ENCODE data around the gene NFIB.

NFIB gene

GRCh38 chr9:14262827-14263226, 51.1 kb downstream of the NFIB start:
- Histone ChIP-seq H3K4me3 (ENCODE audit: insufficient read length, low read depth) (no peak overlapping the region), H3K9me3 (ENCODE audit: insufficient read depth, low read length) (no peaks in the 10 kb centered on the region), H3K27me3 (ENCODE audit: insufficient read depth, insufficient read length) (no peaks in the 10 kb centered on the region), H3K36me3 (ENCODE audit: insufficient read depth, insufficient read length, low read length) (no peaks in the 10 kb centered on the region), H3K9ac (ENCODE audit: insufficient read length, low read depth) (no peak overlapping the region), H3K4me1 (ENCODE audit: insufficient read depth, insufficient read length) (no peaks in the 10 kb centered on the region)
- no peak for TF ChIP-seq SUZ12 (IDR thresholded peaks at IDR 0.05; ENCODE audit: extremely low read depth, insufficient read depth, insufficient read length)
- TF ChIP-seq ZNF274 (IDR thresholded peaks at IDR 0.05; ENCODE audit: low read depth, low read length) = no peak
- no peak for TF ChIP-seq YY1 (IDR thresholded peaks at IDR 0.05; ENCODE audit: insufficient read depth, insufficient read length)
- no peak for DNase-seq (ENCODE audit: low read depth, low spot score)

GRCh38 chr9:14261616-14262015, 52.3 kb downstream of the NFIB start:
- Histone ChIP-seq H3K9ac (ENCODE audit: insufficient read length, low read depth) (no peak overlapping the region), H3K36me3 (ENCODE audit: insufficient read depth, insufficient read length, low read length) (no peaks in the 10 kb centered on the region), H3K4me1 (ENCODE audit: insufficient read depth, insufficient read length) (no peaks in the 10 kb centered on the region), H3K4me3 (ENCODE audit: insufficient read length, low read depth) (no peak overlapping the region), H3K27me3 (ENCODE audit: insufficient read depth, insufficient read length) (no peaks in the 10 kb centered on the region), H3K9me3 (ENCODE audit: insufficient read depth, low read length) (no peaks in the 10 kb centered on the region)
- no peak for TF ChIP-seq SUZ12 (IDR thresholded peaks at IDR 0.05; ENCODE audit: extremely low read depth, insufficient read depth, insufficient read length)
- TF ChIP-seq YY1 (IDR thresholded peaks at IDR 0.05; ENCODE audit: insufficient read depth, insufficient read length) = no peak
- TF ChIP-seq ZNF274 (IDR thresholded peaks at IDR 0.05; ENCODE audit: low read depth, low read length) = no peak
- no peak for DNase-seq (ENCODE audit: low read depth, low spot score)

- Histone ChIP-seq H3K4me3 (ENCODE audit: insufficient read length, low read depth) (no peak overlapping the region), H3K27me3 (ENCODE audit: insufficient read depth, insufficient read length) (no peaks in the 10 kb centered on the region), H3K9ac (ENCODE audit: insufficient read length, low read depth) (no peak overlapping the region), H3K4me1 (ENCODE audit: insufficient read depth, insufficient read length) (no peaks in the 10 kb centered on the region), H3K9me3 (ENCODE audit: insufficient read depth, low read length) (no peaks in the 10 kb centered on the region), H3K36me3 (ENCODE audit: insufficient read depth, insufficient read length, low read length) (no peaks in the 10 kb centered on the region)
- TF ChIP-seq YY1 (IDR thresholded peaks at IDR 0.05; ENCODE audit: insufficient read depth, insufficient read length) (no peak), ZNF274 (IDR thresholded peaks at IDR 0.05; ENCODE audit: low read depth, low read length) (no peak), SUZ12 (IDR thresholded peaks at IDR 0.05; ENCODE audit: extremely low read depth, insufficient read depth, insufficient read length) (no peak)
- DNase-seq (ENCODE audit: low read depth, low spot score) = no peak
Observed at GRCh38 chr9:14260101-14260500, 53.8 kb downstream of the NFIB start.

- Histone ChIP-seq H3K4me1 (ENCODE audit: insufficient read depth, insufficient read length) (no peaks in the 10 kb centered on the region), H3K36me3 (ENCODE audit: insufficient read depth, insufficient read length, low read length) (no peaks in the 10 kb centered on the region), H3K27me3 (ENCODE audit: insufficient read depth, insufficient read length) (no peaks in the 10 kb centered on the region), H3K4me3 (ENCODE audit: insufficient read length, low read depth) (no peak overlapping the region), H3K9me3 (ENCODE audit: insufficient read depth, low read length) (no peaks in the 10 kb centered on the region), H3K9ac (ENCODE audit: insufficient read length, low read depth) (no peak overlapping the region)
- TF ChIP-seq YY1 (IDR thresholded peaks at IDR 0.05; ENCODE audit: insufficient read depth, insufficient read length) (no peak), SUZ12 (IDR thresholded peaks at IDR 0.05; ENCODE audit: extremely low read depth, insufficient read depth, insufficient read length) (no peak), ZNF274 (IDR thresholded peaks at IDR 0.05; ENCODE audit: low read depth, low read length) (no peak)
- DNase-seq (ENCODE audit: low read depth, low spot score) = no peak
Observed at GRCh38 chr9:14258660-14259239, 55.2 kb downstream of the NFIB start.

DNA sequence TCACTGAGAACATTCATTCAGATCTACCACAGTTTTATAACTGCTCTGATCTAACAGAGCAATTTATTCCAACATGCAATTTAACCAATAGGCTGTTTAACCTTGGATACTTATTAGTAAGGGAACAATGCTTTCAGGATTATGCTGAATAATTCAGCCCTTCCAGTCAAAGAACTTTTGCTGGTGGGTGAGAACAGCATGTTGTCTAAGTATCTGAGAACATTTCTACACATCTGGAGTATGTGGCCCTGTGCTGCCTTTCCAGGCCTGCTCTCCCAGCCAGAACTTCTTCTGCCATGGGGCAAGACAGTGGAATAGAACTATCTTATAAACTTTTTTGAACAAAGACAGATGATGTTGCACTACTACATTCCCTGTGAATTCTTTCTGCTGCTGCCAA, 55.8 kb downstream of the NFIB start:
- Histone ChIP-seq H3K27me3 (ENCODE audit: insufficient read depth, insufficient read length) (no peaks in the 10 kb centered on the region), H3K36me3 (ENCODE audit: insufficient read depth, insufficient read length, low read length) (no peaks in the 10 kb centered on the region), H3K9ac (ENCODE audit: insufficient read length, low read depth) (no peak overlapping the region), H3K4me3 (ENCODE audit: insufficient read length, low read depth) (no peak overlapping the region), H3K9me3 (ENCODE audit: insufficient read depth, low read length) (no peaks in the 10 kb centered on the region), H3K4me1 (ENCODE audit: insufficient read depth, insufficient read length) (no peaks in the 10 kb centered on the region)
- TF ChIP-seq SUZ12 (IDR thresholded peaks at IDR 0.05; ENCODE audit: extremely low read depth, insufficient read depth, insufficient read length) = no peak
- no peak for TF ChIP-seq ZNF274 (IDR thresholded peaks at IDR 0.05; ENCODE audit: low read depth, low read length)
- TF ChIP-seq YY1 (IDR thresholded peaks at IDR 0.05; ENCODE audit: insufficient read depth, insufficient read length) = no peak
- DNase-seq (ENCODE audit: low read depth, low spot score) = no peak

GRCh38 chr9:14256588-14256987, 57.4 kb downstream of the NFIB start:
- no peak for DNase-seq (ENCODE audit: low read depth, low spot score)
- no peaks in the 10 kb centered on the region for H3K4me1 ChIP-seq (ENCODE audit: insufficient read depth, insufficient read length)
- H3K27me3 ChIP-seq (ENCODE audit: insufficient read depth, insufficient read length) = no peaks in the 10 kb centered on the region
- no peaks in the 10 kb centered on the region for H3K9me3 ChIP-seq (ENCODE audit: insufficient read depth, low read length)
- TF ChIP-seq YY1 (IDR thresholded peaks at IDR 0.05; ENCODE audit: insufficient read depth, insufficient read length) (no peak), ZNF274 (IDR thresholded peaks at IDR 0.05; ENCODE audit: low read depth, low read length) (no peak), SUZ12 (IDR thresholded peaks at IDR 0.05; ENCODE audit: extremely low read depth, insufficient read depth, insufficient read length) (no peak)
- H3K4me3 ChIP-seq (ENCODE audit: insufficient read length, low read depth) = no peak overlapping the region
- no peaks in the 10 kb centered on the region for H3K36me3 ChIP-seq (ENCODE audit: insufficient read depth, insufficient read length, low read length)
- H3K9ac ChIP-seq (ENCODE audit: insufficient read length, low read depth) = no peak overlapping the region

GRCh38 chr9:14251154-14252071, 62.5 kb downstream of the NFIB start:
- Histone ChIP-seq H3K9me3 (ENCODE audit: insufficient read depth, low read length) (no peaks in the 10 kb centered on the region), H3K36me3 (ENCODE audit: insufficient read depth, insufficient read length, low read length) (no peaks in the 10 kb centered on the region), H3K27me3 (ENCODE audit: insufficient read depth, insufficient read length) (no peaks in the 10 kb centered on the region), H3K4me3 (ENCODE audit: insufficient read length, low read depth) (no peak overlapping the region), H3K4me1 (ENCODE audit: insufficient read depth, insufficient read length) (no peaks in the 10 kb centered on the region), H3K9ac (ENCODE audit: insufficient read length, low read depth) (no peak overlapping the region)
- DNase-seq (ENCODE audit: low read depth, low spot score) = no peak
- TF ChIP-seq ZNF274 (IDR thresholded peaks at IDR 0.05; ENCODE audit: low read depth, low read length) (no peak), YY1 (IDR thresholded peaks at IDR 0.05; ENCODE audit: insufficient read depth, insufficient read length) (no peak), SUZ12 (IDR thresholded peaks at IDR 0.05; ENCODE audit: extremely low read depth, insufficient read depth, insufficient read length) (no peak)

All from NT2/D1 (cell line).